Parathyroid adenoma (tissue), 2 donors: ENCODE results near the gene VCAN.

ENCODE experiments used
- H2AFZ ChIP-seq: fragments of 300-600 bp; sonication (generic); one replicate; pipeline ENCODE4 v1.7.0; 2017; ENCODE audit warnings: antibody characterized with exemption, mild to moderate bottlenecking
- H3K27ac ChIP-seq: fragments of 300-600 bp; sonication (generic); one replicate; pipeline ENCODE4 v1.7.0; 2017
- H3K27me3 ChIP-seq: fragments of 300-600 bp; sonication (generic); one replicate; pipeline ENCODE4 v1.7.0; 2017; ENCODE audit warnings: low read length; ENCODE audit not compliant: control insufficient read depth, insufficient read depth
- H3K36me3 ChIP-seq: fragments of 300-600 bp; sonication (generic); one replicate; pipeline ENCODE4 v1.7.0; 2017; ENCODE audit warnings: low read length; ENCODE audit not compliant: control insufficient read depth, insufficient read depth
- H3K4me1 ChIP-seq: fragments of 300-600 bp; sonication (generic); one replicate; pipeline ENCODE4 v1.7.0; 2017; ENCODE audit warnings: control low read depth
- H3K4me2 ChIP-seq: fragments of 300-600 bp; sonication (generic); one replicate; pipeline ENCODE4 v1.7.0; 2017; ENCODE audit warnings: low read length
- H3K4me3 ChIP-seq: fragments of 300-600 bp; sonication (generic); one replicate; pipeline ENCODE4 v1.7.0; 2017; ENCODE audit warnings: low read depth, low read length
- H3K79me2 ChIP-seq: fragments of 300-600 bp; sonication (generic); one replicate; pipeline ENCODE4 v1.7.0; 2017; ENCODE audit warnings: control low read depth
- H3K9ac ChIP-seq: fragments of 300-600 bp; sonication (generic); one replicate; pipeline ENCODE4 v1.7.0; 2017; ENCODE audit warnings: mild to moderate bottlenecking
- H3K9me3 ChIP-seq: fragments of 300-600 bp; sonication (generic); one replicate; pipeline ENCODE4 v1.7.0; 2017; ENCODE audit warnings: low read length; ENCODE audit not compliant: control insufficient read depth
- TF ChIP-seq, protein P1 (sequence below): fragments of 300-600 bp; sonication (generic); IDR thresholded peaks from one replicate; pipeline ENCODE4 v1.7.0; 2017; ENCODE audit warnings: antibody characterized with exemption, mild to moderate bottlenecking
- donor health status: primary hyperparathyroidism.

VCAN gene

GRCh38 chr5:83590966-83591365 is 119.4 kb downstream of the VCAN start:
- Histone ChIP-seq H3K27me3 (no peaks in the 10 kb centered on the region), H3K4me1 (no peaks in the 10 kb centered on the region), H3K9ac (no peak overlapping the region), H2AFZ (no peak overlapping the region), H3K4me3 (no peak overlapping the region), H3K9me3 (no peaks in the 10 kb centered on the region), H3K4me2 (no peak overlapping the region), H3K27ac (no peak overlapping the region), H3K79me2 (no peaks in the 10 kb centered on the region), H3K36me3 (no peaks in the 10 kb centered on the region)
- TF ChIP-seq, protein P1, sequence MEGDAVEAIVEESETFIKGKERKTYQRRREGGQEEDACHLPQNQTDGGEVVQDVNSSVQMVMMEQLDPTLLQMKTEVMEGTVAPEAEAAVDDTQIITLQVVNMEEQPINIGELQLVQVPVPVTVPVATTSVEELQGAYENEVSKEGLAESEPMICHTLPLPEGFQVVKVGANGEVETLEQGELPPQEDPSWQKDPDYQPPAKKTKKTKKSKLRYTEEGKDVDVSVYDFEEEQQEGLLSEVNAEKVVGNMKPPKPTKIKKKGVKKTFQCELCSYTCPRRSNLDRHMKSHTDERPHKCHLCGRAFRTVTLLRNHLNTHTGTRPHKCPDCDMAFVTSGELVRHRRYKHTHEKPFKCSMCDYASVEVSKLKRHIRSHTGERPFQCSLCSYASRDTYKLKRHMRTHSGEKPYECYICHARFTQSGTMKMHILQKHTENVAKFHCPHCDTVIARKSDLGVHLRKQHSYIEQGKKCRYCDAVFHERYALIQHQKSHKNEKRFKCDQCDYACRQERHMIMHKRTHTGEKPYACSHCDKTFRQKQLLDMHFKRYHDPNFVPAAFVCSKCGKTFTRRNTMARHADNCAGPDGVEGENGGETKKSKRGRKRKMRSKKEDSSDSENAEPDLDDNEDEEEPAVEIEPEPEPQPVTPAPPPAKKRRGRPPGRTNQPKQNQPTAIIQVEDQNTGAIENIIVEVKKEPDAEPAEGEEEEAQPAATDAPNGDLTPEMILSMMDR: no peak

GRCh38 chr5:83595217-83595616 is 123.7 kb downstream of the VCAN start:
- no peaks in the 10 kb centered on the region for H3K4me1 ChIP-seq
- H3K4me2 ChIP-seq: no peak overlapping the region
- H3K36me3 ChIP-seq: no peaks in the 10 kb centered on the region
- H3K79me2 ChIP-seq: no peaks in the 10 kb centered on the region
- H3K27ac ChIP-seq: no peak overlapping the region
- H3K27me3 ChIP-seq: no peaks in the 10 kb centered on the region
- H2AFZ ChIP-seq: no peak overlapping the region
- no peak overlapping the region for H3K4me3 ChIP-seq
- TF ChIP-seq, protein P1: no peak
- H3K9me3 ChIP-seq: no peaks in the 10 kb centered on the region
- H3K9ac ChIP-seq: no peak overlapping the region

DNA sequence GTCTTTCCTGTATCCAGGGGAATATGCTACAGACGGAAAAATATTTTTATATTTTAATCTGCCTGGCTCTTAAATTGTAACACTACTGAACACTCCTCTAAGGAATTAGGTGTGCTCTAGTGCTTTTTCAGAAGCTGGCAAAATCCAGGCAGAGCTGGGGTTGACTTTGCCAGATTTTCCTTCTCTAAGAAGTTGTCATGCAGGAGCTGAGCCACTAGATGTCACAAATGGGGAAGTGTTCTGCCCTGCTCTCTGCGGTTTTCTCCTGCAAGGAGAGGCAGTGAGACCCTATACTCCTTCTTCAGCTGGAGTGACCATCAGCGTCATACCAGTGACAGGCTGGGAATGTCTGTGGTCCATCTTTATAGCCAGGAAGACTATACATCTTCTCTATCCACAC is 136.6 kb downstream of the VCAN start:
- H3K27ac ChIP-seq: no peak overlapping the region
- H3K4me2 ChIP-seq: no peak overlapping the region
- no peaks in the 10 kb centered on the region for H3K4me1 ChIP-seq
- H3K27me3 ChIP-seq: no peaks in the 10 kb centered on the region
- no peak overlapping the region for H3K9ac ChIP-seq
- H3K4me3 ChIP-seq: no peak overlapping the region
- TF ChIP-seq, protein P1: no peak
- no peaks in the 10 kb centered on the region for H3K79me2 ChIP-seq
- H2AFZ ChIP-seq: no peak overlapping the region
- H3K36me3 ChIP-seq: no peaks in the 10 kb centered on the region
- H3K9me3 ChIP-seq: no peaks in the 10 kb centered on the region

GRCh38 chr5:83614841-83615240 is 143.3 kb downstream of the VCAN start:
- H3K4me2 ChIP-seq: no peak overlapping the region
- H3K79me2 ChIP-seq: no peaks in the 10 kb centered on the region
- no peak overlapping the region for H3K27ac ChIP-seq
- no peaks in the 10 kb centered on the region for H3K36me3 ChIP-seq
- H3K9me3 ChIP-seq: no peaks in the 10 kb centered on the region
- H2AFZ ChIP-seq: no peak overlapping the region
- H3K4me3 ChIP-seq: no peak overlapping the region
- no peak overlapping the region for H3K9ac ChIP-seq
- H3K27me3 ChIP-seq: no peaks in the 10 kb centered on the region
- H3K4me1 ChIP-seq: no peaks in the 10 kb centered on the region
- TF ChIP-seq, protein P1: no peak

GRCh38 chr5:83628360-83628759 is 156.8 kb downstream of the VCAN start:
- no peaks in the 10 kb centered on the region for H3K36me3 ChIP-seq
- no peak overlapping the region for H3K4me3 ChIP-seq
- no peak overlapping the region for H3K9ac ChIP-seq
- no peak overlapping the region for H3K27ac ChIP-seq
- TF ChIP-seq, protein P1: no peak
- H3K9me3 ChIP-seq: no peaks in the 10 kb centered on the region
- H3K4me2 ChIP-seq: no peak overlapping the region
- no peaks in the 10 kb centered on the region for H3K79me2 ChIP-seq
- no peaks in the 10 kb centered on the region for H3K4me1 ChIP-seq
- no peak overlapping the region for H2AFZ ChIP-seq
- no peaks in the 10 kb centered on the region for H3K27me3 ChIP-seq
